Large intestine (tissue), 12 donors: ENCODE results near the gene S1PR4. TPM values are rescaled to one million over a fixed set of nuclear protein-coding genes. Genes with fewer than 3 reads are reported as not detected.

Experiments used
- DNase-seq, 2 donors: peaks; one replicate each; pipeline versions ENCODE4 v3.0.0 to v3.0.0-alpha.2; 2013
- H3K27ac ChIP-seq: one replicate; pipeline ENCODE4 v1.5.1; 2013; ENCODE audit warnings: low read length
- H3K27me3 ChIP-seq: 2 replicates; pipeline ENCODE4 v1.6.1; 2013; ENCODE audit warnings: low read length; ENCODE audit not compliant: control insufficient read depth, insufficient read depth
- H3K36me3 ChIP-seq: 2 replicates; pipeline ENCODE4 v1.6.1; 2013; ENCODE audit warnings: low read length; ENCODE audit not compliant: control insufficient read depth, insufficient read depth
- H3K4me1 ChIP-seq: one replicate; pipeline ENCODE4 v1.6.1; 2013; ENCODE audit warnings: low read length; ENCODE audit not compliant: control insufficient read depth, insufficient read depth
- H3K4me3 ChIP-seq: one replicate; pipeline ENCODE4 v1.5.1; 2013; ENCODE audit warnings: low read length
- H3K9me3 ChIP-seq: one replicate; pipeline ENCODE4 v1.6.1; 2013; ENCODE audit warnings: mild to moderate bottlenecking, low read depth, low read length, moderate library complexity; ENCODE audit not compliant: control insufficient read depth
- WGBS: methylation state at CpG from one replicate; pipeline ENCODE4 v1.1.5; 2013; ENCODE audit warnings: low lambda C conversion rate; ENCODE audit not compliant: insufficient coverage; 5-methylcytosine and 5-hydroxymethylcytosine counted together
- long read RNA-seq, 11 donors: transcript quantifications; one replicate each; lab custom pipeline, GENCODE V29; 2026
- polyA plus RNA-seq: library from polyadenylated mRNA; unstranded; fragments of 120-200 nt; gene quantifications from one replicate; pipeline ENCODE4 v1.2.1, GENCODE V29; 2013

Gene S1PR4
- polyA plus RNA-seq: 0.55 TPM
- long read RNA-seq, donor 1, partial matches to known transcripts: 0 of 1 reads
- long read RNA-seq, donor 1, other reads (novel, unspliced or antisense): 0 of 1 reads
- long read RNA-seq, donor 2: 0 reads
- long read RNA-seq, donor 3: 0 reads
- long read RNA-seq, donor 4: 0 reads
- long read RNA-seq, donor 5, partial matches to known transcripts: 0 of 1 reads
- long read RNA-seq, donor 5, other reads (novel, unspliced or antisense): 0 of 1 reads
- long read RNA-seq, donor 6: 0 reads
- long read RNA-seq, donor 7, partial matches to known transcripts: 0 of 1 reads
- long read RNA-seq, donor 7, other reads (novel, unspliced or antisense): 0 of 1 reads
- long read RNA-seq, donor 8: 0 reads
- long read RNA-seq, donor 9: 0 reads
- long read RNA-seq, donor 10: 0 reads
- long read RNA-seq, donor 11: 0 reads

- Histone ChIP-seq H3K9me3 (peaks cover 14% of the 10 kb centered on the region), H3K27me3 (no peaks in the 10 kb centered on the region), H3K27ac (no peak within 1 kb of the TSS), H3K4me3 (no peak within 1 kb of the TSS), H3K36me3 (no peaks in the 10 kb centered on the region), H3K4me1 (no peaks in the 10 kb centered on the region)
- no CpG with 5 or more reads among the region's 42 CpGs for WGBS
- DNase-seq: no peak
Measured at GRCh38 chr19:3178377-3178972, at the start of gene S1PR4. Gene S1PR4 (plus strand): TSS chr19:3178769. CDS start chr19:3178793, 24 bp downstream.

DNA sequence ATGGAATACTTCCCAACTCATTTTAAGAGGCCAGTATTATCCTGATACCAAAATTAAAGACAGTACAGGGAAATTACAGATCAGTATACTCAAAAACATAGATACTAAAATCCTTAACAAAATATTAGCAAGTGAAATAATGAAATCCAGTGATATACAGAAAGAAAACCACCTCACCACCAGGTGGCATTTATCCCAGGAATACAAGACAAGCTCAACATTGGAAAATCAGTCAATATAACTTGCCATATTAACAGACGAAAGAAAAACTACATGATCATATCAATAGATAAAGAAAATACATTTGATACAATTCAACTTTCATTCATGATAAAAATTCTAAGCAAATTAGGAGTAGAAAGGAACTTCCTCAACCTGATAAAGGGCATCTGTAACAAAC lies 49.5 kb upstream of the S1PR4 start:
- WGBS: no CpG with 5 or more reads among the region's 1 CpG

GRCh38 chr19:3131168-3131567 lies 47.4 kb upstream of the S1PR4 start:
- no peaks in the 10 kb centered on the region for H3K27me3 ChIP-seq
- H3K36me3 ChIP-seq: no peaks in the 10 kb centered on the region
- no peak for DNase-seq
- no peaks in the 10 kb centered on the region for H3K4me1 ChIP-seq
- H3K9me3 ChIP-seq: peaks cover 8% of the 10 kb centered on the region
- no peak overlapping the region for H3K4me3 ChIP-seq
- H3K27ac ChIP-seq: no peak overlapping the region
- no CpG with 5 or more reads among the region's 24 CpGs for WGBS

More for the DNA sequence above, 49.5 kb upstream of the S1PR4 start:
- peaks cover 8% of the 10 kb centered on the region for H3K9me3 ChIP-seq
- DNase-seq: no peak
- H3K36me3 ChIP-seq: no peaks in the 10 kb centered on the region
- no peak overlapping the region for H3K27ac ChIP-seq
- no peak overlapping the region for H3K4me3 ChIP-seq
- no peaks in the 10 kb centered on the region for H3K4me1 ChIP-seq
- H3K27me3 ChIP-seq: no peaks in the 10 kb centered on the region

DNA sequence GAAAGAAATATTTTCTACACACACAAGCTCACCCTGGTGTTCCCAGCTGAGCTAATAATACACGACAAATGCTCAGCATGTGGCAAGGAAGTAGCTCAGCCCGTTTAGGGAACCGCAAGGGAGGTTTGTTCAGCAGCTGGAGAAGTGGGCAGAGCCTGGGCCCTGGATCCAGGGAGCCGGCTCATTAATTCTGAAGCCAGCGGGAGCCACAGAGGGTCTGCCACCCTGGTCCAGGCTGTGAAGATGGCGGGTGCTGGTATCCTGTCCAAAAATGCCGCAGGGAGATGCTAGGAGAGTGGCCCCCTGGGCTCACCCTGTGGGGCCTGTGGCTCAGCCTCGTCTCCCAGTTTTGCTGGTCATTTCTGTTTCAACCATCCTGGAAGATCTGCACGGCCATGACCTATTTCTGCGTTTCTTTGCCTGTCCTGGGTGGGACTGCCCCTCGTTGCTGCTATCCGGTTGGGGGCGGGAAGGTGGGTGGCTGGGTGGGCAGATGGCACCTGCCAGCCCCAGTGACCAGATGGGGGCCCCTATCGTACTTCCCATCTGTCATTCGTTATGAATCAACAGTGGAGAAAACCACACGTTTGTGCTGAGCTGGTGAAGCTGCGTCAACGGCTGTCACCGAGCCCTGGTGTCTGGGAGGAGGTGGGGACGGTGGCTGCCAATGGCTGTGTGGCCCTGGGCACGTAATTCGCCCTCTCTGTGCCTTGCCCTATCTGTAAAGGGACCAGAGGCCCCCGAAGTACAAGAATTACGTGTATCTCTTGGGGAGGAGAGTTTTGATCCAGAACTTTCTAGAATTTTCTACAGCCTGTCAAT lies 45.4 kb upstream of the S1PR4 start:
- Histone ChIP-seq H3K27me3 (no peaks in the 10 kb centered on the region), H3K27ac (peak overlapping the region; percentile 17), H3K4me3 (no peak overlapping the region), H3K36me3 (no peaks in the 10 kb centered on the region), H3K9me3 (peaks cover 8% of the 10 kb centered on the region), H3K4me1 (no peaks in the 10 kb centered on the region)
- WGBS: no CpG with 5 or more reads among the region's 24 CpGs
- DNase-seq: no peak

- no peak overlapping the region for H3K4me3 ChIP-seq
- H3K36me3 ChIP-seq: no peaks in the 10 kb centered on the region
- H3K27me3 ChIP-seq: no peaks in the 10 kb centered on the region
- peak overlapping the region; percentile 17 for H3K27ac ChIP-seq
- DNase-seq: no peak
- H3K4me1 ChIP-seq: no peaks in the 10 kb centered on the region
- peaks cover 8% of the 10 kb centered on the region for H3K9me3 ChIP-seq
- no CpG with 5 or more reads among the region's 4 CpGs for WGBS
Measured at GRCh38 chr19:3133793-3134116, 44.8 kb upstream of the S1PR4 start.

DNA sequence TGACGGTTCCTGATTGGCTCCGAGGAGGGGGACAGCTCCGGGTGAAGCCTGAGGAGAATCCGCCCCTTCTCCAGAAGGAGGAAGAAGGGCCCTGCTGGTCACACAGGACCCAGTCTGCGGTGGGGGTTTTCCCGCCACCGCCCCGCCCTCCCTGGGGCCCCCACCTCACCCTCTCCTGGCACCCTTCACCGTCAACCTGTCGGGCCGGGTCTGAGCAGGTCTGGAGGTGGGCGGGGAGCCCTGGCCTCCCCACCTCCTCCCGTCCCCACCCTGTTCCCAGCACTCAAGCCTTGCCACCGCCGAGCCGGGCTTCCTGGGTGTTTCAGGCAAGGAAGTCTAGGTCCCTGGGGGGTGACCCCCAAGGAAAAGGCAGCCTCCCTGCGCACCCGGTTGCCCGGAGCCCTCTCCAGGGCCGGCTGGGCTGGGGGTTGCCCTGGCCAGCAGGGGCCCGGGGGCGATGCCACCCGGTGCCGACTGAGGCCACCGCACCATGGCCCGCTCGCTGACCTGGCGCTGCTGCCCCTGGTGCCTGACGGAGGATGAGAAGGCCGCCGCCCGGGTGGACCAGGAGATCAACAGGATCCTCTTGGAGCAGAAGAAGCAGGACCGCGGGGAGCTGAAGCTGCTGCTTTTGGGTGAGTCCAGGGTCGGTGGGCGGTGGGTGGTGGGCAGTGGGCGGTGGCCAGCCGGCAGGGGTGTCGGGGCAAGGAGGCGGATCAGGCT lies 42.4 kb upstream of the S1PR4 start, which contains the start of gene GNA15:
Gene GNA15 (plus strand): TSS at position 73 of the 723 bp plus-strand sequence. CDS start 418 bp downstream, at position 491.
- DNase-seq: no peak
- H3K36me3 ChIP-seq: no peaks in the 10 kb centered on the region

DNA sequence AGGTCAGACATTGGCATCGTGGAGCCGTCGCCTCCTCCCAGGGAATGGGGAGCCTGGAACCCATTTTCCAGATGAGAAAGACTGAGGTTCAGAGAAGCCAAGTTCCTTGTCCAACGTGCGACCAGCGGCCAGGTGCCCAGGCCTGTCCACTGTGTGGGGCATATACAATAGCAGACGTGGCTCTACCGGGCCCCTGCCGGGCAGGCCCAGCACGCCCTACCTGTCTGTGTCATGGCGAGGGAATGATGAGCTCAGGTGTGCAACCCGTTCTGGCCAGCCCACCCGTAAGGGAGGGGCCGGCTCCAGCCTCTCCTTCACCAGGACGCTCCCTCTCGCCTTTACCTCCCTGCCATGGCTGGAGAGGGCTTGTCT lies 41.9 kb upstream of the S1PR4 start:
- no CpG with 5 or more reads among the region's 16 CpGs for WGBS
- no peak overlapping the region for H3K27ac ChIP-seq
- H3K4me3 ChIP-seq: no peak overlapping the region
- H3K36me3 ChIP-seq: no peaks in the 10 kb centered on the region
- no peaks in the 10 kb centered on the region for H3K4me1 ChIP-seq
- peaks cover under 1% of the 10 kb centered on the region for H3K9me3 ChIP-seq
- H3K27me3 ChIP-seq: no peaks in the 10 kb centered on the region
- no peak for DNase-seq

More for the DNA sequence above, 42.4 kb upstream of the S1PR4 start, which contains the start of gene GNA15:
- no peaks in the 10 kb centered on the region for H3K27me3 ChIP-seq
- no peak within 1 kb of the TSS for H3K4me3 ChIP-seq
- no peaks in the 10 kb centered on the region for H3K4me1 ChIP-seq
- no peak within 1 kb of the TSS for H3K27ac ChIP-seq
- WGBS: no CpG with 5 or more reads among the region's 40 CpGs
- H3K9me3 ChIP-seq: peaks cover 2% of the 10 kb centered on the region

DNA sequence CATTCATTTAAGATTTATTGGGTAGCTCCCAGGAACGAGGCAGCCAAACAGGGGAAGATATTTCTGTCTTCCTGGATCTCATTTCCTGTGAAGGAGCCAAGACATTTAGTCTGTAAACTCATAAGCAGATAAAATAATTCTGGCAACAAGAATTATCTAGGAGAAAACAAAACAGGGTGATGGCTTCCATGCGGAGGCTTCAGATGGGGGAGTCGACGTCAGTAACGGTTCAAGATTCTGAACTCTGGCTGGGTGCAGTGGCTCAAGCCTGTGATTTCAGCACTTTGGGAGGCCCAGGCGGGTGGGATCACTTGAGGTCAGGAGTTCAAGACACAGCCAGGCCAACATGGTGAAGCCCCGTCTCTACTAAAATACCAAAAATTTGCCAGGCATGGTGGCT lies 41.5 kb upstream of the S1PR4 start:
- Histone ChIP-seq H3K27ac (no peak overlapping the region), H3K4me3 (no peak overlapping the region), H3K4me1 (no peaks in the 10 kb centered on the region), H3K9me3 (peaks cover 3% of the 10 kb centered on the region), H3K36me3 (no peaks in the 10 kb centered on the region), H3K27me3 (no peaks in the 10 kb centered on the region)
- no peak for DNase-seq
- WGBS: no CpG with 5 or more reads among the region's 7 CpGs

GRCh38 chr19:3138268-3138667 lies 40.3 kb upstream of the S1PR4 start:
- H3K36me3 ChIP-seq: no peaks in the 10 kb centered on the region
- no CpG with 5 or more reads among the region's 15 CpGs for WGBS
- no peak for DNase-seq
- H3K9me3 ChIP-seq: peaks cover 3% of the 10 kb centered on the region
- H3K27me3 ChIP-seq: no peaks in the 10 kb centered on the region
- H3K27ac ChIP-seq: no peak overlapping the region
- no peaks in the 10 kb centered on the region for H3K4me1 ChIP-seq
- no peak overlapping the region for H3K4me3 ChIP-seq

- no peak overlapping the region for H3K27ac ChIP-seq
- no peak overlapping the region for H3K4me3 ChIP-seq
- H3K36me3 ChIP-seq: no peaks in the 10 kb centered on the region
- H3K27me3 ChIP-seq: no peaks in the 10 kb centered on the region
- no peak for DNase-seq
- no peaks in the 10 kb centered on the region for H3K4me1 ChIP-seq
- peaks cover 3% of the 10 kb centered on the region for H3K9me3 ChIP-seq
Measured at GRCh38 chr19:3140667-3141038, 37.9 kb upstream of the S1PR4 start.
